HCT116 (cell line): Measurements from ENCODE around the gene SPIN1. TPM values are rescaled to one million over a fixed set of nuclear protein-coding genes. Genes with fewer than 3 reads are reported as not detected.
A peak's percentile ranks its signal among the peaks of the same experiment; 100 is the strongest.

ENCODE experiments used
- ATAC-seq: fragments of 200-7000 bp; cut with Tn5 transposase; 2 replicates; pipeline ENCODE4 v1.9.1; 2020; ENCODE audit warnings: mild to moderate bottlenecking, moderate library complexity
- BruUV-seq: library from RNA; stranded (reverse); fragments of 400-500 nt; replicated peaks from 2 replicates; lab custom pipeline; 2021; lab: Mats Ljungman, UMichigan
- CTCF ChIA-PET: fragments of 300-600 bp; sonication (Branson Sonifier 250); formaldehyde crosslinking; loops from one replicate; lab custom pipeline; 2021; ENCODE audit warnings: antibody characterized with exemption; lab: Charles Lee
- POLR2A ChIA-PET: fragments of 300-600, 350-600 bp; sonication (Branson Sonifier 250); formaldehyde crosslinking; loops from one replicate; lab custom pipeline; 2021; ENCODE audit warnings: antibody characterized with exemption; lab: Charles Lee
- RAD21 ChIA-PET, 2 experiments: fragments of 300-600 bp; sonication (Branson Sonifier 250); formaldehyde crosslinking; loops; one replicate each; lab custom pipeline; 2023; ENCODE audit warnings: low total read pairs in 2 of 2; ENCODE audit not compliant: uncharacterized antibody in 2 of 2, unreplicated experiment in 2 of 2, low non-redundant PET in 1 of 2; lab: Charles Lee
- DNase-seq: peaks from one replicate; pipeline ENCODE4 v3.0.0-alpha.2; 2010; ENCODE audit warnings: low read depth, low spot score
- H2AFZ ChIP-seq: fragments of 200-600 bp; shearing (Covaris generic), sonication (generic); 2 replicates; pipeline ENCODE4 v1.6.1; 2017; ENCODE audit warnings: low read depth, mixed run types, mixed read lengths, antibody characterized with exemption, low read length; ENCODE audit not compliant: poor library complexity, severe bottlenecking
- H3K27ac ChIP-seq: 2 replicates; pipeline ENCODE4 v1.5.1; 2012; ENCODE audit warnings: low read depth, low read length
- H3K27me3 ChIP-seq: fragments of 200-600 bp; sonication (generic); 2 replicates; pipeline ENCODE4 v1.6.1; 2016; ENCODE audit warnings: mixed run types, low read length, mixed read lengths; ENCODE audit not compliant: insufficient read depth
- H3K36me3 ChIP-seq, 2 experiments: fragments of 200-500 bp in 1 of 2; fragments of 200-600 bp in 1 of 2; sonication (Bioruptor generic) in 1 of 2; sonication (generic) in 1 of 2; 2 replicates each; pipeline versions ENCODE4 v1.5.1 to v1.6.1; 2014 to 2016; ENCODE audit warnings: low read length in 2 of 2, inconsistent platforms in 1 of 2, mixed read lengths in 1 of 2, mixed run types in 1 of 2; ENCODE audit not compliant: insufficient read depth in 2 of 2, control insufficient read depth in 1 of 2
- H3K4me1 ChIP-seq, 2 experiments: fragments of 200-600 bp in 1 of 2; sonication (generic) in 1 of 2; 2 replicates each; pipeline versions ENCODE4 v1.5.1 to v1.6.1; 2012 to 2017; ENCODE audit warnings: low read length in 2 of 2, inconsistent platforms in 1 of 2, mild to moderate bottlenecking in 1 of 2, mixed read lengths in 1 of 2, mixed run types in 1 of 2, moderate library complexity in 1 of 2; ENCODE audit not compliant: insufficient read depth in 2 of 2, control insufficient read depth in 1 of 2
- H3K4me2 ChIP-seq: fragments of 200-600 bp; sonication (generic); 2 replicates; pipeline ENCODE4 v1.6.1; 2017; ENCODE audit warnings: mixed run types, low read length, mixed read lengths
- H3K4me3 ChIP-seq, 2 experiments: fragments of 200-600 bp in 1 of 2; sonication (generic) in 1 of 2; replicated peaks in 1 of 2; 2 replicates each; pipeline ENCODE4 v1.5.1; 2011 to 2016; ENCODE audit warnings: low read length in 2 of 2, control low read depth in 1 of 2, low read depth in 1 of 2, mild to moderate bottlenecking in 1 of 2, mixed read lengths in 1 of 2, mixed run types in 1 of 2
- H3K79me2 ChIP-seq: fragments of 200-600 bp; sonication (generic); 2 replicates; pipeline ENCODE4 v1.6.1; 2017; ENCODE audit warnings: mild to moderate bottlenecking, mixed run types, low read length, moderate library complexity, mixed read lengths; ENCODE audit not compliant: insufficient read depth
- H3K9ac ChIP-seq: fragments of 200-600 bp; sonication (generic); 2 replicates; pipeline ENCODE4 v1.6.1; 2016; ENCODE audit warnings: low read length, mixed read lengths
- H3K9me2 ChIP-seq: fragments of 200-600 bp; sonication (generic), shearing (Covaris generic); 2 replicates; pipeline ENCODE4 v1.6.1; 2017; ENCODE audit warnings: mixed run types, mild to moderate bottlenecking, moderate library complexity; ENCODE audit not compliant: insufficient read depth
- H3K9me3 ChIP-seq, 2 experiments: fragments of 200-500 bp in 1 of 2; fragments of 200-600 bp in 1 of 2; sonication (Bioruptor generic) in 1 of 2; sonication (generic) in 1 of 2; 2 replicates each; pipeline ENCODE4 v1.6.1; 2014 to 2017; ENCODE audit warnings: low read length in 2 of 2, mixed read lengths in 2 of 2, inconsistent platforms in 1 of 2, low read depth in 1 of 2, mild to moderate bottlenecking in 1 of 2, mixed run types in 1 of 2, moderate library complexity in 1 of 2; ENCODE audit not compliant: control insufficient read depth in 1 of 2, insufficient read depth in 1 of 2
- H4K20me1 ChIP-seq: fragments of 200-600 bp; sonication (generic), shearing (Covaris generic); 2 replicates; pipeline ENCODE4 v1.6.1; 2017; ENCODE audit warnings: mixed run types, mild to moderate bottlenecking, moderate library complexity; ENCODE audit not compliant: insufficient read depth
- ATF3 ChIP-seq: IDR thresholded peaks from 2 replicates; pipeline ENCODE4 v1.6.1; 2012
- CBX3 ChIP-seq: IDR thresholded peaks from 2 replicates; pipeline ENCODE4 v1.6.1; 2012; ENCODE audit warnings: low read depth
- CEBPB ChIP-seq: IDR thresholded peaks from 2 replicates; pipeline ENCODE4 v1.6.1; 2012; ENCODE audit warnings: low read depth
- CTCF ChIP-seq, 3 experiments: fragments of 200-600 bp in 1 of 3; sonication (generic) in 1 of 3; IDR thresholded peaks in 2 of 3; conservative IDR thresholded peaks in 1 of 3; 2 replicates each; pipeline ENCODE4 v1.5.1; 2012 to 2017; ENCODE audit warnings: low read depth in 2 of 3, low read length in 2 of 3, antibody characterized with exemption in 1 of 3, borderline replicate concordance in 1 of 3, control low read depth in 1 of 3, mild to moderate bottlenecking in 1 of 3, mixed read lengths in 1 of 3, mixed run types in 1 of 3, moderate library complexity in 1 of 3; ENCODE audit not compliant: insufficient read depth in 1 of 3
- EGR1 ChIP-seq: IDR thresholded peaks from 2 replicates; pipeline ENCODE4 v1.6.1; 2012; ENCODE audit warnings: low read depth
- ELF1 ChIP-seq: IDR thresholded peaks from 2 replicates; pipeline ENCODE4 v1.6.1; 2012; ENCODE audit warnings: low read depth, borderline replicate concordance
- EZH2 ChIP-seq: fragments of 200-600 bp; sonication (generic); IDR thresholded peaks from 2 replicates; pipeline ENCODE4 v1.6.1; 2017; ENCODE audit warnings: antibody characterized with exemption, mixed run types
- EZH2phosphoT487 ChIP-seq: fragments of 200-600 bp; IDR thresholded peaks from 2 replicates; pipeline ENCODE4 v1.6.1; 2018; ENCODE audit warnings: antibody characterized with exemption, borderline replicate concordance
- FOSL1 ChIP-seq: IDR thresholded peaks from 2 replicates; pipeline ENCODE4 v1.6.1; 2012; ENCODE audit warnings: low read depth
- JUND ChIP-seq: IDR thresholded peaks from 2 replicates; pipeline ENCODE4 v1.6.1; 2012
- POLR2A ChIP-seq: IDR thresholded peaks from 2 replicates; pipeline ENCODE4 v1.7.0; 2011; ENCODE audit warnings: borderline replicate concordance; ENCODE audit not compliant: insufficient read depth, insufficient read length; ENCODE audit errors: extremely low read depth
- POLR2AphosphoS5 ChIP-seq: IDR thresholded peaks from 2 replicates; pipeline ENCODE4 v1.6.1; 2011; ENCODE audit warnings: mild to moderate bottlenecking, low read depth, low read length, moderate library complexity
- RAD21 ChIP-seq: IDR thresholded peaks from 2 replicates; pipeline ENCODE4 v1.6.1; 2012; ENCODE audit warnings: low read depth, mild to moderate bottlenecking
- REST ChIP-seq: IDR thresholded peaks from 2 replicates; pipeline ENCODE4 v1.6.1; 2012; ENCODE audit warnings: low read depth
- SIN3A ChIP-seq: IDR thresholded peaks from 2 replicates; pipeline ENCODE4 v1.6.1; 2012; ENCODE audit warnings: low read depth
- TCF7L2 ChIP-seq: IDR thresholded peaks from 2 replicates; pipeline ENCODE4 v1.7.0; 2011; ENCODE audit warnings: borderline replicate concordance, inconsistent platforms; ENCODE audit not compliant: insufficient read depth, insufficient read length; ENCODE audit errors: extremely low read depth
- YY1 ChIP-seq: IDR thresholded peaks from 2 replicates; pipeline ENCODE4 v1.6.1; 2011; ENCODE audit warnings: low read length, low read depth, moderate library complexity, mild to moderate bottlenecking; ENCODE audit not compliant: insufficient replicate concordance; ENCODE audit errors: extremely low read depth
- ZFX ChIP-seq: fragments of 450-650 bp; IDR thresholded peaks from 2 replicates; pipeline ENCODE4 v1.6.1; 2017
- intact Hi-C: fragments of 100-400 bp; cut with micrococcal nuclease; formaldehyde crosslinking; loops from 2 replicates; pipeline ENCODE4 v1.10.0; 2022
- total RNA-seq: library from RNA; stranded (reverse); gene quantifications from one replicate; pipeline ENCODE4 v1.2.1, GENCODE V29; 2021; ENCODE audit not compliant: unreplicated experiment
- TF ChIP-seq, protein P1 (sequence below): IDR thresholded peaks from 2 replicates; pipeline ENCODE4 v1.6.1; 2012
- TF ChIP-seq, protein P2 (sequence below): IDR thresholded peaks from 2 replicates; pipeline ENCODE4 v1.6.1; 2011; ENCODE audit warnings: mild to moderate bottlenecking, low read length, moderate library complexity; ENCODE audit not compliant: insufficient replicate concordance; ENCODE audit errors: extremely low read depth

The SPIN1 gene
- total RNA-seq, 1 experiment from 2014 or later = 74.0 TPM

- Histone ChIP-seq H3K36me3 (peaks cover 0 to 2% of the 10 kb centered on the region in 2 experiments; a peak in 1 of 4 replicates), H3K27ac (peak overlapping the region; percentile 21; the same call in 1 of the 2 replicates), H3K9me3 (no peaks in the 10 kb centered on the region), H3K4me3 (no peak overlapping the region), H3K4me2 (peak overlapping the region; percentile 33), H3K79me2 (peaks cover 99% of the 10 kb centered on the region), H2AFZ (no peak overlapping the region), H4K20me1 (peaks cover 10% of the 10 kb centered on the region; the same call in 1 of the 2 replicates), H3K27me3 (no peaks in the 10 kb centered on the region), H3K9ac (no peak overlapping the region), H3K4me1 (peaks cover 17 to 39% of the 10 kb centered on the region in 2 experiments; a peak in 3 of 4 replicates), H3K9me2 (no peaks in the 10 kb centered on the region)
- intact Hi-C loops = loop anchor here (10.0 kb wide), 1 partner anchor 135 kb away; the partner anchor contains the start of gene NXNL2
- no peak for TF ChIP-seq EZH2
- no peak for TF ChIP-seq CEBPB
- no peak for TF ChIP-seq ZFX
- no peak for TF ChIP-seq ATF3
- TF ChIP-seq YY1 = no peak
- TF ChIP-seq EZH2phosphoT487 = no peak
- TF ChIP-seq TCF7L2 = no peak
- TF ChIP-seq REST = no peak
- TF ChIP-seq, protein P1, sequence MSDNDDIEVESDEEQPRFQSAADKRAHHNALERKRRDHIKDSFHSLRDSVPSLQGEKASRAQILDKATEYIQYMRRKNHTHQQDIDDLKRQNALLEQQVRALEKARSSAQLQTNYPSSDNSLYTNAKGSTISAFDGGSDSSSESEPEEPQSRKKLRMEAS = no peak
- no peak for TF ChIP-seq SIN3A
- TF ChIP-seq, protein P2, sequence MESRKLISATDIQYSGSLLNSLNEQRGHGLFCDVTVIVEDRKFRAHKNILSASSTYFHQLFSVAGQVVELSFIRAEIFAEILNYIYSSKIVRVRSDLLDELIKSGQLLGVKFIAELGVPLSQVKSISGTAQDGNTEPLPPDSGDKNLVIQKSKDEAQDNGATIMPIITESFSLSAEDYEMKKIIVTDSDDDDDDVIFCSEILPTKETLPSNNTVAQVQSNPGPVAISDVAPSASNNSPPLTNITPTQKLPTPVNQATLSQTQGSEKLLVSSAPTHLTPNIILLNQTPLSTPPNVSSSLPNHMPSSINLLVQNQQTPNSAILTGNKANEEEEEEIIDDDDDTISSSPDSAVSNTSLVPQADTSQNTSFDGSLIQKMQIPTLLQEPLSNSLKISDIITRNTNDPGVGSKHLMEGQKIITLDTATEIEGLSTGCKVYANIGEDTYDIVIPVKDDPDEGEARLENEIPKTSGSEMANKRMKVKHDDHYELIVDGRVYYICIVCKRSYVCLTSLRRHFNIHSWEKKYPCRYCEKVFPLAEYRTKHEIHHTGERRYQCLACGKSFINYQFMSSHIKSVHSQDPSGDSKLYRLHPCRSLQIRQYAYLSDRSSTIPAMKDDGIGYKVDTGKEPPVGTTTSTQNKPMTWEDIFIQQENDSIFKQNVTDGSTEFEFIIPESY = no peak
- no peak for TF ChIP-seq EGR1
- no peak for TF ChIP-seq ELF1
- TF ChIP-seq JUND = no peak
- no peak for TF ChIP-seq FOSL1
- no peak for TF ChIP-seq RAD21
- no peak for TF ChIP-seq CTCF (IDR thresholded peaks at IDR 0.05 in 2 of 3, conservative IDR thresholded peaks at IDR 0.05 in 1 of 3; ENCODE audit: borderline replicate concordance in 1 of 3, insufficient read depth in 1 of 3, low read depth in 2 of 3, low read length in 2 of 3)
- no peak for TF ChIP-seq POLR2AphosphoS5
- no peak for TF ChIP-seq POLR2A
- no peak for TF ChIP-seq CBX3
- ChIA-PET POLR2A (no interaction called here), CTCF (no interaction called here), RAD21 (no interaction called here)
- peak; percentile 62 for ATAC-seq
- BruUV-seq = TSS peak; percentile 8
- no peak for DNase-seq
Measured at GRCh38 chr9:88399966-88400365, 11.7 kb downstream of the SPIN1 start.
